Duodenal mucosa (tissue), 2 donors: ENCODE results near the gene TSPAN1.

Experiments used
- H3K27ac ChIP-seq: one replicate; pipeline ENCODE4 v1.7.0; 2013; ENCODE audit warnings: low read depth, low read length
- H3K27me3 ChIP-seq, 2 donors: one replicate each; pipeline ENCODE4 v1.7.0; 2013; ENCODE audit warnings: low read length in 2 of 2, control low read depth in 1 of 2; ENCODE audit not compliant: insufficient read depth in 2 of 2, control insufficient read depth in 1 of 2
- H3K36me3 ChIP-seq, 2 donors: one replicate each; pipeline ENCODE4 v1.7.0; 2013; ENCODE audit warnings: low read length in 2 of 2, control low read depth in 1 of 2; ENCODE audit not compliant: insufficient read depth in 2 of 2, control insufficient read depth in 1 of 2
- H3K4me1 ChIP-seq, 2 donors: one replicate each; pipeline ENCODE4 v1.7.0; 2013; ENCODE audit warnings: low read length in 2 of 2, control low read depth in 1 of 2; ENCODE audit not compliant: insufficient read depth in 2 of 2, control insufficient read depth in 1 of 2
- H3K4me3 ChIP-seq, 2 donors: one replicate each; pipeline ENCODE4 v1.7.0; 2013; ENCODE audit warnings: low read length in 2 of 2, low read depth in 1 of 2
- H3K9ac ChIP-seq, 2 donors: one replicate each; pipeline ENCODE4 v1.7.0; 2013; ENCODE audit warnings: low read length in 2 of 2, low read depth in 1 of 2
- H3K9me3 ChIP-seq, 2 donors: one replicate each; pipeline ENCODE4 v1.7.0; 2013; ENCODE audit warnings: low read length in 2 of 2, control low read depth in 1 of 2; ENCODE audit not compliant: control insufficient read depth in 1 of 2

The TSPAN1 gene

GRCh38 chr1:46187106-46187869 is 12.4 kb downstream of the TSPAN1 start:
- Histone ChIP-seq H3K27me3 (no peaks in the 10 kb centered on the region), H3K9me3 (no peaks in the 10 kb centered on the region), H3K4me1 (peaks cover 54 to 59% of the 10 kb centered on the region in 2 donors), H3K9ac (peak overlapping the region; percentile 43 to 46), H3K4me3 (no peak overlapping the region), H3K36me3 (peaks cover 16 to 31% of the 10 kb centered on the region in 2 donors), H3K27ac (peak overlapping the region; percentile 69)

GRCh38 chr1:46188295-46189030 is 13.6 kb downstream of the TSPAN1 start:
- no peak overlapping the region for H3K27ac ChIP-seq
- peaks cover 25 to 42% of the 10 kb centered on the region in 2 donors for H3K36me3 ChIP-seq
- no peak overlapping the region for H3K9ac ChIP-seq
- H3K27me3 ChIP-seq: no peaks in the 10 kb centered on the region
- H3K4me1 ChIP-seq: peaks cover 44 to 50% of the 10 kb centered on the region in 2 donors
- no peak overlapping the region for H3K4me3 ChIP-seq
- no peaks in the 10 kb centered on the region for H3K9me3 ChIP-seq

GRCh38 chr1:46190539-46190938 is 15.7 kb downstream of the TSPAN1 start:
- no peaks in the 10 kb centered on the region for H3K27me3 ChIP-seq
- H3K9ac ChIP-seq: no peak overlapping the region
- no peak overlapping the region for H3K27ac ChIP-seq
- H3K36me3 ChIP-seq: peaks cover 30 to 61% of the 10 kb centered on the region in 2 donors
- no peaks in the 10 kb centered on the region for H3K9me3 ChIP-seq
- no peak overlapping the region for H3K4me3 ChIP-seq
- peaks cover 26 to 29% of the 10 kb centered on the region in 2 donors for H3K4me1 ChIP-seq

GRCh38 chr1:46191033-46191701 is 16.3 kb downstream of the TSPAN1 start:
- Histone ChIP-seq H3K4me1 (peaks cover 24% of the 10 kb centered on the region in 2 donors), H3K36me3 (peaks cover 26 to 67% of the 10 kb centered on the region in 2 donors), H3K9me3 (no peaks in the 10 kb centered on the region), H3K27ac (no peak overlapping the region), H3K4me3 (no peak overlapping the region), H3K27me3 (no peaks in the 10 kb centered on the region), H3K9ac (no peak overlapping the region)

- Histone ChIP-seq H3K9me3 (no peaks in the 10 kb centered on the region), H3K27ac (no peak overlapping the region), H3K4me3 (no peak overlapping the region), H3K36me3 (peaks cover 26 to 70% of the 10 kb centered on the region in 2 donors), H3K4me1 (peaks cover 26 to 29% of the 10 kb centered on the region in 2 donors), H3K9ac (no peak overlapping the region), H3K27me3 (no peaks in the 10 kb centered on the region)
Observed at GRCh38 chr1:46192171-46192570, 17.3 kb downstream of the TSPAN1 start.

- Histone ChIP-seq H3K9ac (no peak overlapping the region), H3K27ac (no peak overlapping the region), H3K27me3 (no peaks in the 10 kb centered on the region), H3K36me3 (peaks cover 26 to 63% of the 10 kb centered on the region in 2 donors), H3K4me1 (peaks cover 23 to 25% of the 10 kb centered on the region in 2 donors), H3K4me3 (no peak overlapping the region), H3K9me3 (no peaks in the 10 kb centered on the region)
Observed at GRCh38 chr1:46193285-46193684, 18.4 kb downstream of the TSPAN1 start.

- Histone ChIP-seq H3K36me3 (peaks cover 26 to 63% of the 10 kb centered on the region in 2 donors), H3K9me3 (no peaks in the 10 kb centered on the region), H3K9ac (no peak overlapping the region), H3K27me3 (no peaks in the 10 kb centered on the region), H3K4me1 (peaks cover 22 to 23% of the 10 kb centered on the region in 2 donors), H3K4me3 (no peak overlapping the region), H3K27ac (no peak overlapping the region)
Observed at GRCh38 chr1:46193984-46194570, 19.2 kb downstream of the TSPAN1 start.

- Histone ChIP-seq H3K27me3 (no peaks in the 10 kb centered on the region), H3K36me3 (peaks cover 22 to 58% of the 10 kb centered on the region in 2 donors), H3K27ac (no peak overlapping the region)
Observed at GRCh38 chr1:46194641-46195193, 19.8 kb downstream of the TSPAN1 start.

GRCh38 chr1:46196609-46197008 is 21.7 kb downstream of the TSPAN1 start:
- Histone ChIP-seq H3K36me3 (peaks cover 19 to 45% of the 10 kb centered on the region in 2 donors), H3K27me3 (no peaks in the 10 kb centered on the region), H3K9ac (no peak overlapping the region), H3K9me3 (no peaks in the 10 kb centered on the region), H3K27ac (no peak overlapping the region), H3K4me3 (no peak overlapping the region), H3K4me1 (peaks cover 22 to 23% of the 10 kb centered on the region in 2 donors)

More at GRCh38 chr1:46194641-46195193, 19.8 kb downstream of the TSPAN1 start:
- H3K4me3 ChIP-seq: no peak overlapping the region
- peaks cover 22 to 23% of the 10 kb centered on the region in 2 donors for H3K4me1 ChIP-seq
- H3K9me3 ChIP-seq: no peaks in the 10 kb centered on the region
- H3K9ac ChIP-seq: no peak overlapping the region
